HG02938 (cell line): ENCODE results near the gene LINC00237.

Source experiments
- ATAC-seq: cut with Tn5 transposase; IDR thresholded peaks from one replicate; pipeline ENCODE4 v1.9.1; 2021; ENCODE audit warnings: mild to moderate bottlenecking, moderate library complexity; ENCODE audit not compliant: unreplicated experiment

Gene LINC00237

DNA sequence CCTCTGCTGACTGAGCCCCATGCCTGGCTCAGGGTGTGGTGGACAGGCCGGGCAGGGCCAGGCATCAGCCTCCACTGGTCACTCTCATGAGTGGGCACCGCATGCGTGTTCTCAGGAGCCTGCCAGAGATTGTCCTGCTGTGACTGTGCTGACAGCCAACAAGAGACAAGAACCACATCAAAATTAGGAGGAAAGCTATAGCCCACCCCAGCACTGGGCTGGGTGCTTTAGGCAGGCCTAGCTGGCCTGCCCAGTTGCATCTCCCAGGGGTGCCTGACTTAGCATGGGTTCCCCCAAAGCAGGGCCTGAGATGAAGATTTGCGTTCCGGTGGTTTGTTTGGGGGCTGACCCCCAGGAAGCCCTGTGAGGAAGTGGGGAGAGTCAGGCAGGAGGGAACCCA, 53.9 kb downstream of the LINC00237 start:
- ATAC-seq: no peak

DNA sequence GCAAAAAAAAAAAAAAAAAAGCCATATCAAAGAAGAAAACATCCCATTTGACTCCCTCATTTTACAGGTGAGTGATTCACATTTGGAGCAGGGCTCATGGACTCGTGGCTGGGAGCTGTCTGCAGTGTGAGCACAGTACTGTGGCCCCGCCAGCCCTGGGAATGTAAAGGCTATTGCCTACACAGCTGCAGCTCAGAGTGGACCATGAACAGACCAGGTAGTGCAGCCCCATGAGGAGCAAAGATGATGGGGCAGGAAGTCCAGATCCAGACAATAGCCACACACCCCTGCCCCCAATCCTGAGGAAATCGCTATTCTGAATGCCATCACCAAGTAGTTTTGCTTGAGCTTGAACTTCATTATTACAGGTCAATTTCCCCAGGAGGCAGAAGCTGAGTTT, 55.4 kb downstream of the LINC00237 start:
- ATAC-seq: no peak

DNA sequence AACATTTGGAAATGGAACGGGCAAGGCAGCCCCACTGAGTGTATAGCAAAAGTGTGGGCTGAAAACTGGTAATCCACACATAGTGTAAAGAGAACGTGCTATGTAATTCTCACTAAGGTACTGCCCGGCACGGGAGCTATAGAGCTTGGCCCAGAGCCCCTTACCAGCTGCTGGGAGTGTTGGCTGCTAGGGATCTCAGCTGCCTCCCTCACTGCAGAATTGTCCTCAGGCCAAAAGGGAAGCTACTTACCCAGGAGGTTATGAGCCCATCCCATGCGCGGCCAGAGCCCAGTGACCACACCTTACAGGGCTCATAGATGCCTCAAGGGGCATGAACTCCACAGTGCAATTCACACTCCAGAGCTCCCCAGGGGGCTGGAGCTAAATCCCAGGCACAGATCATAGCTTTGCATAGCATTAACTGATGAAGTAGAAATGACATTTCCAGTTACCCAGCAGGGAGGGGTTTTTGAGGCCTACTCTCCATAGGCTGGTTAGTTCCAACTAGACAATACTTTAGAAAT, 56.8 kb downstream of the LINC00237 start:
- no peak for ATAC-seq

DNA sequence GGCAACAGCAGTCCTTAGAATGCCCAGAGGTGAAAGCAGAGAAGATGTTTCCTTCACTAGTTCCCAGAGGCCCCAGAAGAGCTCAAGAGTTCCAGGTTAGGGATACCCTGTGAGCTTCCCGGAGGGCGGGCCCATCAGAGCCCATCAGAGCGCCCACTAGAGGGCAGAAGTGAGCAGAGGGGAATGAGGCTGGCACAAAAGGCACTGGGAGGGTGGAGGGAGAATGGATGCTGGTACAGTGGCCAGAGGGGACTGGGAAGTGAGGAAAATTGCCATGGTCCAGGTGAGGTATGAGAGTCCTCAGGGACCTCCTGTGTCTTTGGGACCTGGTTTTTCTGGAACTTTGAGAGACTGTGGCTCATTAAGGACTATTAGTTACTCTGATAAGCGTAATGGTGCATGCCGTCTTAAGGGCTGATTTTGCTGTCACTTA, 57.3 kb downstream of the LINC00237 start:
- no peak for ATAC-seq

DNA sequence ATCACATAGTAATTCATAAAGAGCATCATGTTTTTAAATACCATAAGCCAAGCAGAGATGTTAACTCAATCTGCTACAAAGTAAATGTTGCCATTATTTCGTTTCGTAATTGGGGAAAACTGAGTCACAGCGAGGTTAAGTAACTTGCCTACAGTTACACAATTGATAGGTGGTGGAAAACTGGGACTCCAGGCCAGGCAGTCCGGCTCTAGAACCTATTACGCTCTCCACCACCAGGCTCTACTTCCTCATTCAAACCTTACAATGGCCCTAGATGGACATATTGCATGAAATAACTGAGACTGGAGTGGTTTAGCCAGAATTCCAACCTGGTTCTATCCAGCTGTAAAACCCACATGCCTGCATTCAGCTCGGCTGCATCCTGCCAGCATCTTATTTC, 58.2 kb downstream of the LINC00237 start:
- ATAC-seq: no peak

DNA sequence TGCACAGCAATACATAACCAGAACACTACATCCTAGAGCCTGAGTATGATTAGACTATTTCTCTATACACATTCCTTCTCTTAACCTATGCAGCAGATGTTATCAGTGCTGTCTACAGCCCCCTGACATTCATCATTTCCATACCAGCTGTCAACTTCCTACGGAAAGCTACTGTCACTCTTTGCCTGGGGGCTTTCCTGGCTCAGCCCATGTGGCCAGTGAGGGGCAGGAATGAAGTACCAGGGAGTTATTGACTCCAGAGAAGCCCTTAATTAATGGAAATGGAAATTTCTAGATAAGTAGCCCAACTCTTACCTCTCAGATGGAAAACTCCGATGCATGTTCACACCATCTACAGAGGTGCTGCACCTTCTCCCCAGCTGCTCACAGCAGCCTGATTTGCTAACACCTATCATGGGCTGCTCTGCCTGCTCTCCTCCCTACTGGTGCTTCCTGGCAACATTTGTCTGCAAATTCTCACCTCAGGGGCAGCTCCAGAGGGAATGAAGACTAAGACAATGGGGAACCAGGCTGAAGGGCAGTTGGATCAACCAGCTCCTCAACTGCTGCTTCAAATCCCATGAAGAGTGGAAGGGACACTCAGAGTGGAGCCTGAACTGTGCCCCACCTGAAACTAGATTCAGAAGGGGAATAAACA, 59.6 kb downstream of the LINC00237 start:
- ATAC-seq: no peak
